GM21526 (cell line): ENCODE data around the gene CRKL.
"Not testable (repeated sequence)": the region's sequence is repeated elsewhere in the genome, so short reads cannot be mapped to it uniquely, and the experiment has no call there.

Experiments
- ATAC-seq: cut with Tn5 transposase; IDR thresholded peaks from one replicate; pipeline ENCODE4 v1.9.1; 2021; ENCODE audit warnings: moderate library complexity; ENCODE audit not compliant: unreplicated experiment, low FRiP score

Gene CRKL

GRCh38 chr22:20930435-20930834 is 13.2 kb downstream of the CRKL start:
- not testable (repeated sequence) for ATAC-seq

- no peak for ATAC-seq
These were observed 14.0 kb downstream of the CRKL start for GRCh38 chr22:20931126-20931654.

GRCh38 chr22:20933910-20934309 is 16.7 kb downstream of the CRKL start:
- ATAC-seq = no peak

GRCh38 chr22:20935049-20935448 is 17.8 kb downstream of the CRKL start:
- ATAC-seq = not testable (repeated sequence)

- ATAC-seq = not testable (repeated sequence)
These were observed 18.8 kb downstream of the CRKL start for GRCh38 chr22:20935780-20936539.

- no peak for ATAC-seq
These were observed 20.0 kb downstream of the CRKL start for GRCh38 chr22:20937031-20937793.

- ATAC-seq = no peak
These were observed 20.8 kb downstream of the CRKL start for GRCh38 chr22:20937794-20938671.

- ATAC-seq = not testable (repeated sequence)
These were observed 22.4 kb downstream of the CRKL start for GRCh38 chr22:20939457-20940185.

- no peak for ATAC-seq
These were observed 23.0 kb downstream of the CRKL start for GRCh38 chr22:20940186-20940651.

GRCh38 chr22:20940904-20941385 is 23.7 kb downstream of the CRKL start:
- no peak for ATAC-seq

- not testable (repeated sequence) for ATAC-seq
These were observed 25.1 kb downstream of the CRKL start for GRCh38 chr22:20942203-20942902.

- no peak for ATAC-seq
These were observed 26.1 kb downstream of the CRKL start for GRCh38 chr22:20943104-20943933.

GRCh38 chr22:20944042-20944441 is 26.8 kb downstream of the CRKL start:
- no peak for ATAC-seq

- no peak for ATAC-seq
These were observed 28.3 kb downstream of the CRKL start for GRCh38 chr22:20945578-20945934.

GRCh38 chr22:20946080-20946986 is 29.1 kb downstream of the CRKL start:
- no peak for ATAC-seq

GRCh38 chr22:20946991-20947390 is 29.8 kb downstream of the CRKL start:
- no peak for ATAC-seq

GRCh38 chr22:20948450-20948849 is 31.2 kb downstream of the CRKL start:
- ATAC-seq = no peak
